GM23338 (cell line): ENCODE data around the gene KLHL36.

Experiments
- CREB1 ChIP-seq: fragments of 250-450 bp; sonication (Bioruptor Pico); IDR thresholded peaks from 2 replicates; pipeline ENCODE4 v1.5.0; 2020; ENCODE audit warnings: low read depth, mild to moderate bottlenecking, moderate library complexity
- EZH2 ChIP-seq: fragments of 200-600 bp; sonication (generic); IDR thresholded peaks from one replicate; pipeline ENCODE4 v1.8.0; 2017; ENCODE audit warnings: antibody characterized with exemption, mild to moderate bottlenecking, low read depth; ENCODE audit not compliant: unreplicated experiment
- EZH2phosphoT487 ChIP-seq: fragments of 200-600 bp; sonication (generic); IDR thresholded peaks from one replicate; pipeline ENCODE4 v1.8.1; 2018; ENCODE audit warnings: antibody characterized with exemption; ENCODE audit not compliant: unreplicated experiment
- JUNB ChIP-seq: IDR thresholded peaks from one replicate; pipeline ENCODE4 v1.6.1; 2016; ENCODE audit warnings: antibody characterized with exemption; ENCODE audit not compliant: unreplicated experiment
- NANOG ChIP-seq: IDR thresholded peaks from 2 replicates; pipeline ENCODE4 v1.6.1; 2016; ENCODE audit warnings: antibody characterized with exemption, borderline replicate concordance
- POLR2AphosphoS5 ChIP-seq: IDR thresholded peaks from 2 replicates; pipeline ENCODE4 v1.6.1; 2016; ENCODE audit warnings: antibody characterized with exemption, low read depth
- STAT1 ChIP-seq: IDR thresholded peaks from one replicate; pipeline ENCODE4 v1.6.1; 2016; ENCODE audit warnings: antibody characterized with exemption; ENCODE audit not compliant: unreplicated experiment
- ZNF114 ChIP-seq: fragments of 250-450 bp; sonication (Bioruptor Pico); IDR thresholded peaks from 2 replicates; pipeline ENCODE4 v1.5.0; 2020; ENCODE audit warnings: mild to moderate bottlenecking, moderate library complexity
- TF ChIP-seq, protein P1 (sequence below): IDR thresholded peaks from one replicate; pipeline ENCODE4 v1.6.1; 2018; ENCODE audit warnings: antibody characterized with exemption; ENCODE audit not compliant: unreplicated experiment
- TF ChIP-seq, protein P2 (sequence below), 2 experiments: fragments of 200-600 bp in 1 of 2; sonication (generic) in 1 of 2; conservative IDR thresholded peaks; 2 replicates each; pipeline versions ENCODE4 v1.5.1 to v1.6.1; 2016 to 2017; ENCODE audit warnings: antibody characterized with exemption in 2 of 2, low read depth in 2 of 2, mild to moderate bottlenecking in 2 of 2, moderate library complexity in 1 of 2
- TF ChIP-seq, protein P3 (sequence below): IDR thresholded peaks from 2 replicates; pipeline ENCODE4 v1.6.1; 2016; ENCODE audit warnings: antibody characterized with exemption
- TF ChIP-seq, protein P4 (sequence below): fragments of 250-450 bp; sonication (Bioruptor Pico); IDR thresholded peaks from 2 replicates; pipeline ENCODE4 v1.5.0; 2020; ENCODE audit warnings: mild to moderate bottlenecking, moderate library complexity

DNA sequence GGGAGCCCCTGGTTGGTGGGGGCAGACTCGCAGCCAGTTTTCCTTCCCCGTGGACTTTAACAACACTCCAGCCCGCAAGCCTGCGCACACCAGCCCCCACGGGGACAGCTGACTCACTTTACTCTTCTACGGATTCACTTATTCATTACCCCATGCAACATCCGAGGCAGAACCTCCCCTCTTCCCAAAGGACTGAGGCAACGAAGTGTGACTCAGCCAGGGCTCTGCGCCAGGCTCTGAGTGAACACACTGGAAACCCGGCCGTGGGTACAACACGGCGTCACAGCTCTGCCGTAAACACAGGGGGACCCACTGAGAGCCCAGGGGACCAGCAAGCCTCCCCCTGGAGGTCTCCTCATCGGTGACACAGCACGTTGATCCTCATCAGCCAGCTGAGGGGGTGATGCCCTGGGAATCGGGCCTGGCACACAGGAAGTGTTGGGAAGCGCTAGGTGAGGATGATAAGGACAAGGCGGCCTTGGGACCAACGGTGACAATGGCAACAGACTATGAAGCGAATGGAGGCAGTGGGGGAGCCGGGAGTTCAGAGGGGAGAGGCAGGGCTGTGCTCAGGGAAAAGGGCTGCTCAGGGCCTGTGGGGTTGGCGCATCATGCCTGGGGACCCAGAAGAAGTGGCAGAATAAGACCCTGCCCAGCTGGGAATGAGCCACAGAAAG lies 45.0 kb upstream of the KLHL36 start:
- TF ChIP-seq EZH2phosphoT487 (no peak), JUNB (no peak), EZH2 (no peak), NANOG (no peak), POLR2AphosphoS5 (no peak), STAT1 (no peak), CREB1 (CRISPR knock-in tag) (no peak), ZNF114 (CRISPR knock-in tag) (no peak)
- TF ChIP-seq, protein P1, sequence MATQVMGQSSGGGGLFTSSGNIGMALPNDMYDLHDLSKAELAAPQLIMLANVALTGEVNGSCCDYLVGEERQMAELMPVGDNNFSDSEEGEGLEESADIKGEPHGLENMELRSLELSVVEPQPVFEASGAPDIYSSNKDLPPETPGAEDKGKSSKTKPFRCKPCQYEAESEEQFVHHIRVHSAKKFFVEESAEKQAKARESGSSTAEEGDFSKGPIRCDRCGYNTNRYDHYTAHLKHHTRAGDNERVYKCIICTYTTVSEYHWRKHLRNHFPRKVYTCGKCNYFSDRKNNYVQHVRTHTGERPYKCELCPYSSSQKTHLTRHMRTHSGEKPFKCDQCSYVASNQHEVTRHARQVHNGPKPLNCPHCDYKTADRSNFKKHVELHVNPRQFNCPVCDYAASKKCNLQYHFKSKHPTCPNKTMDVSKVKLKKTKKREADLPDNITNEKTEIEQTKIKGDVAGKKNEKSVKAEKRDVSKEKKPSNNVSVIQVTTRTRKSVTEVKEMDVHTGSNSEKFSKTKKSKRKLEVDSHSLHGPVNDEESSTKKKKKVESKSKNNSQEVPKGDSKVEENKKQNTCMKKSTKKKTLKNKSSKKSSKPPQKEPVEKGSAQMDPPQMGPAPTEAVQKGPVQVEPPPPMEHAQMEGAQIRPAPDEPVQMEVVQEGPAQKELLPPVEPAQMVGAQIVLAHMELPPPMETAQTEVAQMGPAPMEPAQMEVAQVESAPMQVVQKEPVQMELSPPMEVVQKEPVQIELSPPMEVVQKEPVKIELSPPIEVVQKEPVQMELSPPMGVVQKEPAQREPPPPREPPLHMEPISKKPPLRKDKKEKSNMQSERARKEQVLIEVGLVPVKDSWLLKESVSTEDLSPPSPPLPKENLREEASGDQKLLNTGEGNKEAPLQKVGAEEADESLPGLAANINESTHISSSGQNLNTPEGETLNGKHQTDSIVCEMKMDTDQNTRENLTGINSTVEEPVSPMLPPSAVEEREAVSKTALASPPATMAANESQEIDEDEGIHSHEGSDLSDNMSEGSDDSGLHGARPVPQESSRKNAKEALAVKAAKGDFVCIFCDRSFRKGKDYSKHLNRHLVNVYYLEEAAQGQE: no peak
- TF ChIP-seq, protein P2, sequence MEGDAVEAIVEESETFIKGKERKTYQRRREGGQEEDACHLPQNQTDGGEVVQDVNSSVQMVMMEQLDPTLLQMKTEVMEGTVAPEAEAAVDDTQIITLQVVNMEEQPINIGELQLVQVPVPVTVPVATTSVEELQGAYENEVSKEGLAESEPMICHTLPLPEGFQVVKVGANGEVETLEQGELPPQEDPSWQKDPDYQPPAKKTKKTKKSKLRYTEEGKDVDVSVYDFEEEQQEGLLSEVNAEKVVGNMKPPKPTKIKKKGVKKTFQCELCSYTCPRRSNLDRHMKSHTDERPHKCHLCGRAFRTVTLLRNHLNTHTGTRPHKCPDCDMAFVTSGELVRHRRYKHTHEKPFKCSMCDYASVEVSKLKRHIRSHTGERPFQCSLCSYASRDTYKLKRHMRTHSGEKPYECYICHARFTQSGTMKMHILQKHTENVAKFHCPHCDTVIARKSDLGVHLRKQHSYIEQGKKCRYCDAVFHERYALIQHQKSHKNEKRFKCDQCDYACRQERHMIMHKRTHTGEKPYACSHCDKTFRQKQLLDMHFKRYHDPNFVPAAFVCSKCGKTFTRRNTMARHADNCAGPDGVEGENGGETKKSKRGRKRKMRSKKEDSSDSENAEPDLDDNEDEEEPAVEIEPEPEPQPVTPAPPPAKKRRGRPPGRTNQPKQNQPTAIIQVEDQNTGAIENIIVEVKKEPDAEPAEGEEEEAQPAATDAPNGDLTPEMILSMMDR (conservative IDR thresholded peaks at IDR 0.05; ENCODE audit: low read depth in 2 of 2): no peak
- TF ChIP-seq, protein P3, sequence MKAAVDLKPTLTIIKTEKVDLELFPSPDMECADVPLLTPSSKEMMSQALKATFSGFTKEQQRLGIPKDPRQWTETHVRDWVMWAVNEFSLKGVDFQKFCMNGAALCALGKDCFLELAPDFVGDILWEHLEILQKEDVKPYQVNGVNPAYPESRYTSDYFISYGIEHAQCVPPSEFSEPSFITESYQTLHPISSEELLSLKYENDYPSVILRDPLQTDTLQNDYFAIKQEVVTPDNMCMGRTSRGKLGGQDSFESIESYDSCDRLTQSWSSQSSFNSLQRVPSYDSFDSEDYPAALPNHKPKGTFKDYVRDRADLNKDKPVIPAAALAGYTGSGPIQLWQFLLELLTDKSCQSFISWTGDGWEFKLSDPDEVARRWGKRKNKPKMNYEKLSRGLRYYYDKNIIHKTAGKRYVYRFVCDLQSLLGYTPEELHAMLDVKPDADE: no peak
- TF ChIP-seq, protein P4, sequence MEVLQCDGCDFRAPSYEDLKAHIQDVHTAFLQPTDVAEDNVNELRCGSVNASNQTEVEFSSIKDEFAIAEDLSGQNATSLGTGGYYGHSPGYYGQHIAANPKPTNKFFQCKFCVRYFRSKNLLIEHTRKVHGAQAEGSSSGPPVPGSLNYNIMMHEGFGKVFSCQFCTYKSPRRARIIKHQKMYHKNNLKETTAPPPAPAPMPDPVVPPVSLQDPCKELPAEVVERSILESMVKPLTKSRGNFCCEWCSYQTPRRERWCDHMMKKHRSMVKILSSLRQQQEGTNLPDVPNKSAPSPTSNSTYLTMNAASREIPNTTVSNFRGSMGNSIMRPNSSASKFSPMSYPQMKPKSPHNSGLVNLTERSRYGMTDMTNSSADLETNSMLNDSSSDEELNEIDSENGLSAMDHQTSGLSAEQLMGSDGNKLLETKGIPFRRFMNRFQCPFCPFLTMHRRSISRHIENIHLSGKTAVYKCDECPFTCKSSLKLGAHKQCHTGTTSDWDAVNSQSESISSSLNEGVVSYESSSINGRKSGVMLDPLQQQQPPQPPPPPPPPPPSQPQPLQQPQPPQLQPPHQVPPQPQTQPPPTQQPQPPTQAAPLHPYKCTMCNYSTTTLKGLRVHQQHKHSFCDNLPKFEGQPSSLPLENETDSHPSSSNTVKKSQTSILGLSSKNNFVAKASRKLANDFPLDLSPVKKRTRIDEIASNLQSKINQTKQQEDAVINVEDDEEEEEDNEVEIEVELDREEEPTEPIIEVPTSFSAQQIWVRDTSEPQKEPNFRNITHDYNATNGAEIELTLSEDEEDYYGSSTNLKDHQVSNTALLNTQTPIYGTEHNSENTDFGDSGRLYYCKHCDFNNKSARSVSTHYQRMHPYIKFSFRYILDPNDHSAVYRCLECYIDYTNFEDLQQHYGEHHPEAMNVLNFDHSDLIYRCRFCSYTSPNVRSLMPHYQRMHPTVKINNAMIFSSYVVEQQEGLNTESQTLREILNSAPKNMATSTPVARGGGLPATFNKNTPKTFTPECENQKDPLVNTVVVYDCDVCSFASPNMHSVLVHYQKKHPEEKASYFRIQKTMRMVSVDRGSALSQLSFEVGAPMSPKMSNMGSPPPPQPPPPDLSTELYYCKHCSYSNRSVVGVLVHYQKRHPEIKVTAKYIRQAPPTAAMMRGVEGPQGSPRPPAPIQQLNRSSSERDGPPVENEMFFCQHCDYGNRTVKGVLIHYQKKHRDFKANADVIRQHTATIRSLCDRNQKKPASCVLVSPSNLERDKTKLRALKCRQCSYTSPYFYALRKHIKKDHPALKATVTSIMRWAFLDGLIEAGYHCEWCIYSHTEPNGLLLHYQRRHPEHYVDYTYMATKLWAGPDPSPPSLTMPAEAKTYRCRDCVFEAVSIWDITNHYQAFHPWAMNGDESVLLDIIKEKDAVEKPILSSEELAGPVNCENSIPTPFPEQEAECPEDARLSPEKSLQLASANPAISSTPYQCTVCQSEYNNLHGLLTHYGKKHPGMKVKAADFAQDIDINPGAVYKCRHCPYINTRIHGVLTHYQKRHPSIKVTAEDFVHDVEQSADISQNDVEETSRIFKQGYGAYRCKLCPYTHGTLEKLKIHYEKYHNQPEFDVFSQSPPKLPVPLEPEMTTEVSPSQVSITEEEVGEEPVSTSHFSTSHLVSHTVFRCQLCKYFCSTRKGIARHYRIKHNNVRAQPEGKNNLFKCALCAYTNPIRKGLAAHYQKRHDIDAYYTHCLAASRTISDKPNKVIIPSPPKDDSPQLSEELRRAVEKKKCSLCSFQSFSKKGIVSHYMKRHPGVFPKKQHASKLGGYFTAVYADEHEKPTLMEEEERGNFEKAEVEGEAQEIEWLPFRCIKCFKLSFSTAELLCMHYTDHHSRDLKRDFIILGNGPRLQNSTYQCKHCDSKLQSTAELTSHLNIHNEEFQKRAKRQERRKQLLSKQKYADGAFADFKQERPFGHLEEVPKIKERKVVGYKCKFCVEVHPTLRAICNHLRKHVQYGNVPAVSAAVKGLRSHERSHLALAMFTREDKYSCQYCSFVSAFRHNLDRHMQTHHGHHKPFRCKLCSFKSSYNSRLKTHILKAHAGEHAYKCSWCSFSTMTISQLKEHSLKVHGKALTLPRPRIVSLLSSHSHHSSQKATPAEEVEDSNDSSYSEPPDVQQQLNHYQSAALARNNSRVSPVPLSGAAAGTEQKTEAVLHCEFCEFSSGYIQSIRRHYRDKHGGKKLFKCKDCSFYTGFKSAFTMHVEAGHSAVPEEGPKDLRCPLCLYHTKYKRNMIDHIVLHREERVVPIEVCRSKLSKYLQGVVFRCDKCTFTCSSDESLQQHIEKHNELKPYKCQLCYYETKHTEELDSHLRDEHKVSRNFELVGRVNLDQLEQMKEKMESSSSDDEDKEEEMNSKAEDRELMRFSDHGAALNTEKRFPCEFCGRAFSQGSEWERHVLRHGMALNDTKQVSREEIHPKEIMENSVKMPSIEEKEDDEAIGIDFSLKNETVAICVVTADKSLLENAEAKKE (CRISPR knock-in tag): no peak
